KMS-11 (cell line): Measurements from ENCODE around the gene PCNX1.

Experiments
- H2AFZ ChIP-seq: fragments of 200-600 bp; sonication (generic); 2 replicates; pipeline ENCODE4 v1.6.1; 2016; ENCODE audit warnings: antibody characterized with exemption, mixed run types, low read depth
- H3K27ac ChIP-seq: fragments of 200-600 bp; sonication (generic); 2 replicates; pipeline ENCODE4 v1.6.1; 2016; ENCODE audit warnings: mild to moderate bottlenecking, mixed run types
- H3K27me3 ChIP-seq: fragments of 200-600 bp; sonication (generic); 2 replicates; pipeline ENCODE4 v1.6.1; 2017; ENCODE audit warnings: mild to moderate bottlenecking, low read depth, mixed run types, moderate library complexity; ENCODE audit not compliant: insufficient read depth
- H3K36me3 ChIP-seq: fragments of 200-600 bp; sonication (generic); 2 replicates; pipeline ENCODE4 v1.6.1; 2017; ENCODE audit warnings: mild to moderate bottlenecking, mixed run types; ENCODE audit not compliant: insufficient read depth
- H3K4me1 ChIP-seq: fragments of 200-600 bp; sonication (generic); 2 replicates; pipeline ENCODE4 v1.6.1; 2016; ENCODE audit warnings: mild to moderate bottlenecking, low read depth, mixed run types; ENCODE audit not compliant: poor library complexity, severe bottlenecking
- H3K4me2 ChIP-seq: fragments of 200-600 bp; sonication (generic); 2 replicates; pipeline ENCODE4 v1.7.0; 2016; ENCODE audit warnings: mild to moderate bottlenecking, mixed run types
- H3K4me3 ChIP-seq: fragments of 200-600 bp; sonication (generic); IDR thresholded peaks from 2 replicates; pipeline ENCODE4 v1.6.1; 2017; ENCODE audit warnings: low read depth, low read length, mixed read lengths; ENCODE audit not compliant: insufficient read depth
- H3K79me2 ChIP-seq: fragments of 200-600 bp; sonication (generic); 2 replicates; pipeline ENCODE4 v1.6.1; 2016; ENCODE audit warnings: low read depth, mixed run types; ENCODE audit not compliant: insufficient read depth
- H3K9ac ChIP-seq: fragments of 200-600 bp; sonication (generic); 2 replicates; pipeline ENCODE4 v1.6.1; 2016; ENCODE audit warnings: mild to moderate bottlenecking, mixed run types
- H4K20me1 ChIP-seq: fragments of 200-600 bp; sonication (generic); 2 replicates; pipeline ENCODE4 v1.6.1; 2016; ENCODE audit warnings: mild to moderate bottlenecking, mixed run types; ENCODE audit not compliant: insufficient read depth
- TF ChIP-seq, protein P1 (sequence below): fragments of 200-600 bp; sonication (generic); conservative IDR thresholded peaks from 2 replicates; pipeline ENCODE4 v1.6.1; 2017; ENCODE audit warnings: low read depth, mild to moderate bottlenecking, antibody characterized with exemption, low read length, moderate library complexity, mixed read lengths

PCNX1 gene

DNA sequence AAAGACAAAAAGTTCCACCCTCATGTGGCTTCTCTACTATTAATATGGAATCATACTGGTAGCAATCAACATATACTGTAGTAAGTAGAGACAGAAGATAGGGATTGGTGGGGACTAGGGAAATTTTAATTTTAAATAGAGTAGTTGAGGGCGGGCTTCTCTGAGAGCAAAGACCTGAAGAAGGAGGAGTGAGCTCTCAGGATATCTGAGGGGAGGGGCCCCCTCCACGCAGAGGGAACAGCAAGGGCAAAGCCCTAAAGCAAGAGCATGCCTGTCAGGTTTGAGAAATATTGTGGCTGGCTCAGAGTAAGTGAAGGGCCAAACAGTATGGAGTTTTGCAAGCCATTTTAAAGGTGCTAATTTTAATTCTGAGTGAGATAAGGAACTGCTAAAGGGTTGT lies 64.3 kb downstream of the PCNX1 start:
- Histone ChIP-seq H2AFZ (no peak overlapping the region), H3K27ac (no peak overlapping the region), H3K27me3 (no peaks in the 10 kb centered on the region), H3K4me3 (no peak overlapping the region), H3K36me3 (no peaks in the 10 kb centered on the region), H4K20me1 (no peaks in the 10 kb centered on the region), H3K79me2 (no peaks in the 10 kb centered on the region), H3K4me1 (no peaks in the 10 kb centered on the region), H3K4me2 (no peak overlapping the region), H3K9ac (no peak overlapping the region)
- TF ChIP-seq, protein P1, sequence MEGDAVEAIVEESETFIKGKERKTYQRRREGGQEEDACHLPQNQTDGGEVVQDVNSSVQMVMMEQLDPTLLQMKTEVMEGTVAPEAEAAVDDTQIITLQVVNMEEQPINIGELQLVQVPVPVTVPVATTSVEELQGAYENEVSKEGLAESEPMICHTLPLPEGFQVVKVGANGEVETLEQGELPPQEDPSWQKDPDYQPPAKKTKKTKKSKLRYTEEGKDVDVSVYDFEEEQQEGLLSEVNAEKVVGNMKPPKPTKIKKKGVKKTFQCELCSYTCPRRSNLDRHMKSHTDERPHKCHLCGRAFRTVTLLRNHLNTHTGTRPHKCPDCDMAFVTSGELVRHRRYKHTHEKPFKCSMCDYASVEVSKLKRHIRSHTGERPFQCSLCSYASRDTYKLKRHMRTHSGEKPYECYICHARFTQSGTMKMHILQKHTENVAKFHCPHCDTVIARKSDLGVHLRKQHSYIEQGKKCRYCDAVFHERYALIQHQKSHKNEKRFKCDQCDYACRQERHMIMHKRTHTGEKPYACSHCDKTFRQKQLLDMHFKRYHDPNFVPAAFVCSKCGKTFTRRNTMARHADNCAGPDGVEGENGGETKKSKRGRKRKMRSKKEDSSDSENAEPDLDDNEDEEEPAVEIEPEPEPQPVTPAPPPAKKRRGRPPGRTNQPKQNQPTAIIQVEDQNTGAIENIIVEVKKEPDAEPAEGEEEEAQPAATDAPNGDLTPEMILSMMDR: no peak

DNA sequence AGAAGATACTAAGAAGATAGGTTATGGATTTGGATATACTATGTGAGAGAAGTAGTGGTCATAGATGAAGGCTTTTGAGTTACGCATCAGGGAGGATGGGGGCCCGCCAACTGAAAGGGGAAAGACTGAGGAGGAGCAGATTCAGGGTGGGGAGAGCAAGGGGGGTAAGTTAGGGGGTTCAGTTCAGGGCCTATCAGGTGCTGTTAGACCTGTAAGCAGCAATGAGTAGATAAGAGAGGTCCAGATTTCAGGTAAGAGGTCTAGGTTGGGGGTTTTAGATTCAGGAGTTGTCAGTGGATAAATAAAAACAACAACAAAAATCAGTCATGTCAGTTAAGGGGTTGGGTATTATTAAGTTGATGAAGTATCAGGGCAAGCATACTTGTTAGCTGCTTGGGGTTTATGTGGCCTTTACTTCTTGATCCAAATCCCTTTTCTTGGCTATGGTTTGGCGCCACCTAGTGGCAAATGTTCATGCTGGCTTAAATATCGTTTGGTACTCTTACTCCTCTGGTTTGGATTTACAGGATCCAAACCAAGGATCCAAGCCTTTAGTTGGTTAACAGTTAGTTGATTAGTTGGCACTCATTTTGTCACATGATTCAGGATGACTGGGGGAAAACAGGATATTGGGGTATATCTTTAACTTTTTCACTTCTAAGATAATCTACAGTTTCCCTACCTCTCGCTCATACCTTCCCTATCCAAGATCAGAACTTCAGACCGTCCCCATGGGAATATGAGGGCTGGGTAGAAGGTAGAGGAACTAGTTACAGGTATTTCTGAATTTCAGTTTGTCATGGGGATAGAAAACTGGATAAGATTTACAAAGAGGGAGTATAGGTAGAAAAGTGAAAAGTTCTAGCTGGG lies 65.1 kb downstream of the PCNX1 start:
- H3K4me1 ChIP-seq: no peaks in the 10 kb centered on the region
- H4K20me1 ChIP-seq: no peaks in the 10 kb centered on the region
- no peak overlapping the region for H3K4me3 ChIP-seq
- no peak overlapping the region for H3K27ac ChIP-seq
- no peak overlapping the region for H3K9ac ChIP-seq
- no peaks in the 10 kb centered on the region for H3K79me2 ChIP-seq
- H3K36me3 ChIP-seq: no peaks in the 10 kb centered on the region
- no peak overlapping the region for H3K4me2 ChIP-seq
- H2AFZ ChIP-seq: no peak overlapping the region
- TF ChIP-seq, protein P1: peak; percentile 72
- no peaks in the 10 kb centered on the region for H3K27me3 ChIP-seq

DNA sequence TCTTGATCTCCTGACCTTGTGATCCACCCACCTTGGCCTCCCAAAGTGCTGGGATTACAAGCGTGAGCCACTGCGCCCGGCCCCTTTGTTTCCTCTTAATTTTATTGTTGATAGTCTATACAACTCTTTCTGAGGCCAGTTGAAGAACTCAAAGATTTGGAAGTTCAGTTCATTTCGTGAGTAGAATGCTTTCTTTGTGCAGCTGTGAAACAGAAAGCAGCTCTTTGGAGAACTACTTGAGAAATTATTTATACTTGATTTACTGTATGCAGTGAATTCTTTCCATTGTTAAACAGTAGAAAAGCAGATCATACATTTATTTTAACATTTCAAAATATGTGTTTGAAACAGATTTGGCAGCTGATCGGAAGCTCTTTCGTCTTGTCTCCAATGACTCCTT lies 69.3 kb downstream of the PCNX1 start:
- Histone ChIP-seq H3K27ac (no peak overlapping the region), H4K20me1 (no peaks in the 10 kb centered on the region), H2AFZ (no peak overlapping the region), H3K79me2 (no peaks in the 10 kb centered on the region), H3K27me3 (no peaks in the 10 kb centered on the region), H3K4me2 (no peak overlapping the region), H3K4me1 (no peaks in the 10 kb centered on the region), H3K4me3 (no peak overlapping the region), H3K9ac (no peak overlapping the region), H3K36me3 (no peaks in the 10 kb centered on the region)
- TF ChIP-seq, protein P1: no peak

DNA sequence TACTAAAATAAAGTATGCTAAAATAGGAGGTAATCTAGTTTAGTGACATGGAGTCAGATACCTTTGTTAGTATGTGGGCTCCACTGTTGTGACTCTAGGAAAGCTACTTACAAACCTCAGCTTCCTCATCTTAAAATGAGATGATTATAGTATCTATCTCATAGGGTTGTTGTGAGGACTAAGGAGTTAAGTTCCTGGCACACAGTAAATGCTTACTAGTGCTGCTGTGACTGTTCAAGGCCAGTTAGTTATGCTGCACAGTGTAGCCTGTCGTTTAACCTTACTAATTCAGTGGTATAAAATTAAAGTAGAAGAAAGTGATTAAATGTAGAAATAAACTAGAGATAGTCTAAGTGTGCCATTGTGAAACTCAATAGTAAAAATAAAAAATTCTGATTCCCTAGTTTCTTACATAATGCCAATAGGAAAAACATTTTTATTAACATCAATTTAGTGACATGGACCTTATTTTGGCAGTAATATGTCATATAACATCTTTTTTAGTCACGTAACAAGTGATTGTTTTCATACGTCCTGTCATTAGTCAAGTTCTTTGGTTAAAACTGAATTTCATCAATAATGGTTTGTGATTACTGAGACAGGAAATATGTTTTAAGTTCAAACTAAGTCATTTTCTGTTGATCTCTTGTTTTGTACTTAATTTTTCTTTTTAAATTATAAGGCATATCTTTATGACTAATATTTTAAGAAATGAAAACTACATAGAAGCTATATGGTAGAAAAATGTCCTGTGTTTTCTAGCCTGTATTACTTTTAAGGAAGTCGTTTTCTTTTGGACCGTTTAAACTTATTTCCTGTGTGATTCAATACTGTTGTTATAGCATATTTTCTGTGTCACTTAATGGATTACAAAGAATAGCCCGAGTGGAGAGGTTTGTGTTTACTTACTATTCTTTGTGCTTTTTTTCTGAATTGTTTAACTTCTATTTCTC lies 74.0 kb downstream of the PCNX1 start:
- no peak overlapping the region for H3K4me2 ChIP-seq
- TF ChIP-seq, protein P1: no peak
- no peaks in the 10 kb centered on the region for H3K4me1 ChIP-seq
- H3K27ac ChIP-seq: no peak overlapping the region
- H3K79me2 ChIP-seq: no peaks in the 10 kb centered on the region
- H4K20me1 ChIP-seq: no peaks in the 10 kb centered on the region
- H3K4me3 ChIP-seq: no peak overlapping the region
- H3K36me3 ChIP-seq: no peaks in the 10 kb centered on the region
- no peak overlapping the region for H3K9ac ChIP-seq
- no peaks in the 10 kb centered on the region for H3K27me3 ChIP-seq
- no peak overlapping the region for H2AFZ ChIP-seq
